ENCODE measurements around the gene ATXN1.

DNA sequence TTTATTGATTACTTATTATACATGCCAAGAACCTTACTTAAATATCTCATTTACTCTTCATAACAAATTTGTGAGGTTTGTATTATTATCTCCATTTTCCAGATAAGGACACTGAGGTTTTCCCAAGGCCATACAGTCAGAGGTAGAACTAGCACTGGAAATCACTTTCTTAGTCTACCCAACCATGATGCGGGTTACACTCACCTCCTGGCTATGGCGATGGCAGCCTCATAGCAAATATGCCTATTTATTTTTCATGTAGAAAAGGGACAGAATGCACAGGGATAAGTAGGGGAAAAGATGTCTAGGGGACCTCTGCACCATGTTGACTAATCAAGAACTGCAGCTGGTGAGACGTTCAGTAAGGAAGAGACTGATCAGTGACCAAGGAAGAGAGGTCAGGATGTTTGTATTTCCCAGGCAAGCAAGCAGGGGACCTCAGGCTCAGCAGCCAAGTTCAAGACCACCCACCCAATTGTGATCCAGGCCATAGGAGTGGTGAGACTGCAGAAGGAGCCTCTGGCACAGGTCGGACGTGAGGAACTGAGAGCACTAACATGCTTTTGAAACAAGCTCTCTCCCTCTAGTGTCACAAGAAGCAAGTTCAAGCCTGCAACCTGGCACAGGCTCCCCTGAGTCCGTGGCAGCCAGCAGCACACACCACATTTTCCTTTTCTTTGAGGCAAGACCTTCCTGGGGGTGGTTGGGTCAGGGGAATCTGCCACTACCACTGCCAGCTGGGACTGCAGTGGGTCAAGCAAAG is 425.0 kb downstream of the ATXN1 start:
- TF ChIP-seq ISL1 (CRISPR knock-in tag; IDR thresholded peaks at IDR 0.05) (no peak), OSR1 (CRISPR knock-in tag; IDR thresholded peaks at IDR 0.05) (no peak), ZC3H10 (CRISPR knock-in tag; IDR thresholded peaks at IDR 0.05) (no peak), ZNF565 (CRISPR knock-in tag; conservative IDR thresholded peaks at IDR 0.05; ENCODE audit: low read depth) (no peak), ZFP30 (CRISPR knock-in tag; IDR thresholded peaks at IDR 0.05) (no peak)
- TF ChIP-seq, protein P1, sequence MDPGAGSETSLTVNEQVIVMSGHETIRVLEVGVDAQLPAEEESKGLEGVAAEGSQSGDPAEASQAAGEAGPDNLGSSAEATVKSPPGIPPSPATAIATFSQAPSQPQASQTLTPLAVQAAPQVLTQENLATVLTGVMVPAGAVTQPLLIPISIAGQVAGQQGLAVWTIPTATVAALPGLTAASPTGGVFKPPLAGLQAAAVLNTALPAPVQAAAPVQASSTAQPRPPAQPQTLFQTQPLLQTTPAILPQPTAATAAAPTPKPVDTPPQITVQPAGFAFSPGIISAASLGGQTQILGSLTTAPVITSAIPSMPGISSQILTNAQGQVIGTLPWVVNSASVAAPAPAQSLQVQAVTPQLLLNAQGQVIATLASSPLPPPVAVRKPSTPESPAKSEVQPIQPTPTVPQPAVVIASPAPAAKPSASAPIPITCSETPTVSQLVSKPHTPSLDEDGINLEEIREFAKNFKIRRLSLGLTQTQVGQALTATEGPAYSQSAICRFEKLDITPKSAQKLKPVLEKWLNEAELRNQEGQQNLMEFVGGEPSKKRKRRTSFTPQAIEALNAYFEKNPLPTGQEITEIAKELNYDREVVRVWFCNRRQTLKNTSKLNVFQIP (CRISPR knock-in tag; IDR thresholded peaks at IDR 0.05; ENCODE audit: borderline replicate concordance, low read depth) = no peak
